Activated CD4-positive, alpha-beta memory T cell treated with anti-CD3 and anti-CD28 coated beads, Interleukin-2, amount 10 ng/mL, durations not matched to agents 7 days and 5 days (primary cell): ENCODE results near the gene GARS1. TPM values are rescaled to one million over a fixed set of nuclear protein-coding genes. Genes with fewer than 3 reads are reported as not detected.

Experiments used
- total RNA-seq, 2 experiments: library from RNA; stranded (reverse); gene quantifications; one replicate each; pipeline ENCODE4 v1.2.3, GENCODE V29; 2021

GARS1 gene
- total RNA-seq, 2 experiments from 2014 or later, result 260 to 264 TPM

Other genes starting within 250 kb of the GARS1 start
- 10 to 100 TPM; 19.6 to 22.6 TPM for gene NOD1, start 116.1 kb upstream of the GARS1 start, total RNA-seq
- 10 to 100 TPM; 34.2 to 37.7 TPM for gene GGCT, start 90.0 kb upstream of the GARS1 start, total RNA-seq
- not detected for gene CRHR2, start 87.6 kb downstream of the GARS1 start, total RNA-seq
- gene INMT, start 157.3 kb downstream of the GARS1 start, total RNA-seq, result 1 to 10 TPM in 1 of 2 experiments, under 1 TPM in 1; 0.40 to 1.0 TPM
- 1 to 10 TPM; 1.5 TPM for gene MINDY4, start 176.5 kb downstream of the GARS1 start, total RNA-seq